B cell (primary cell): ENCODE data around the gene LRRC45. TPM values are rescaled to one million over a fixed set of nuclear protein-coding genes. Genes with fewer than 3 reads are reported as not detected.
A peak's percentile ranks its signal among the peaks of the same experiment; 100 is the strongest.

Experiments used
- ATAC-seq: fragments of 200-7000 bp; cut with Tn5 transposase; one replicate; pipeline ENCODE4 v1.10.0; 2021; ENCODE audit warnings: low read depth, mild to moderate bottlenecking, moderate number of reproducible peaks, moderate library complexity
- CTCF ChIA-PET: fragments of 350-600 bp; sonication (Branson Sonifier 250); formaldehyde crosslinking; loops from one replicate; lab custom pipeline; 2021; ENCODE audit warnings: antibody characterized with exemption, inconsistent platforms; lab: Charles Lee
- POLR2A ChIA-PET: fragments of 350-600 bp; sonication (Branson Sonifier 250); formaldehyde crosslinking; loops from one replicate; lab custom pipeline; 2021; ENCODE audit warnings: antibody characterized with exemption; lab: Charles Lee
- DNase-seq: peaks from one replicate; pipeline ENCODE4 v3.0.0; 2013
- H2AFZ ChIP-seq: 2 replicates; pipeline ENCODE4 v1.6.1; 2012; ENCODE audit warnings: mild to moderate bottlenecking, low read depth, low read length; ENCODE audit not compliant: insufficient read depth, poor library complexity, severe bottlenecking
- H3K27ac ChIP-seq, 2 donors: 1 replicate in 1 of 2; 2 replicates in 1 of 2; pipeline ENCODE4 v1.5.1; 2012 to 2013; ENCODE audit warnings: low read length in 2 of 2, mild to moderate bottlenecking in 2 of 2, moderate library complexity in 1 of 2
- H3K27me3 ChIP-seq, 4 experiments: fragments of 200-600 bp in 1 of 4; sonication (generic) in 1 of 4; replicated peaks in 1 of 4; 1 replicate in 2 of 4; 2 replicates in 2 of 4; pipeline versions ENCODE4 v1.6.1 to v1.7.0; 2013 to 2016; ENCODE audit warnings: low read length in 3 of 4, mild to moderate bottlenecking in 2 of 4, mixed read lengths in 1 of 4, moderate library complexity in 1 of 4; ENCODE audit not compliant: insufficient read depth in 4 of 4, control insufficient read depth in 3 of 4; ENCODE audit errors: control extremely low read depth in 1 of 4
- H3K36me3 ChIP-seq, 2 experiments: replicated peaks in 1 of 2; 1 replicate in 1 of 2; 2 replicates in 1 of 2; pipeline versions ENCODE4 v1.6.1 to v1.7.1; 2013; ENCODE audit warnings: low read length in 1 of 2; ENCODE audit not compliant: insufficient read depth in 2 of 2, control insufficient read depth in 1 of 2; ENCODE audit errors: control extremely low read depth in 1 of 2, extremely low read depth in 1 of 2
- H3K4me1 ChIP-seq, 2 donors: fragments of 200-600 bp in 1 of 2; sonication (generic) in 1 of 2; 1 replicate in 1 of 2; 2 replicates in 1 of 2; pipeline versions ENCODE4 v1.5.1 to v1.6.1; 2013 to 2017; ENCODE audit warnings: low read length in 2 of 2; ENCODE audit not compliant: control insufficient read depth in 2 of 2, insufficient read depth in 2 of 2
- H3K4me2 ChIP-seq: replicated peaks from 2 replicates; pipeline ENCODE3; 2012; ENCODE audit warnings: mild to moderate bottlenecking, low read depth, low read length; ENCODE audit not compliant: poor library complexity, severe bottlenecking
- H3K4me3 ChIP-seq, 5 experiments: fragments of 200-600 bp in 1 of 5; sonication (generic) in 1 of 5; 1 replicate in 3 of 5; 2 replicates in 2 of 5; pipeline versions ENCODE4 v1.5.1 to v1.7.0; 2011 to 2016; ENCODE audit warnings: low read length in 4 of 5, mild to moderate bottlenecking in 4 of 5, low read depth in 2 of 5, control low read depth in 1 of 5, moderate library complexity in 1 of 5; ENCODE audit not compliant: insufficient read depth in 1 of 5; ENCODE audit errors: control extremely low read depth in 1 of 5, extremely low read depth in 1 of 5
- H3K79me2 ChIP-seq: fragments of 200-600 bp; sonication (generic); one replicate; pipeline ENCODE4 v1.6.0; 2016; ENCODE audit warnings: low read length; ENCODE audit not compliant: control insufficient read depth, insufficient read depth
- H3K9ac ChIP-seq: fragments of 200-600 bp; sonication (generic); 2 replicates; pipeline ENCODE4 v1.6.1; 2017; ENCODE audit warnings: mild to moderate bottlenecking, low read length, moderate library complexity
- H3K9me3 ChIP-seq, 3 donors: one replicate each; pipeline versions ENCODE4 v1.6.1 to v1.7.1; 2013; ENCODE audit warnings: low read length in 2 of 3; ENCODE audit not compliant: control insufficient read depth in 2 of 3, insufficient read depth in 1 of 3; ENCODE audit errors: control extremely low read depth in 1 of 3
- H4K20me1 ChIP-seq: 2 replicates; pipeline ENCODE4 v1.6.0; 2012; ENCODE audit warnings: mild to moderate bottlenecking, low read length; ENCODE audit not compliant: insufficient read depth, control insufficient read depth, poor library complexity, severe bottlenecking
- H3K27ac Mint-ChIP-seq: one replicate; pipeline ENCODE4 v1.8.0; 2021; ENCODE audit warnings: mixed read lengths
- H3K27me3 Mint-ChIP-seq: one replicate; pipeline ENCODE4 v1.8.0; 2021; ENCODE audit warnings: mixed read lengths
- H3K4me1 Mint-ChIP-seq: one replicate; pipeline ENCODE4 v1.8.0; 2021; ENCODE audit warnings: mixed read lengths
- H3K4me3 Mint-ChIP-seq: one replicate; pipeline ENCODE4 v1.8.0; 2021; ENCODE audit warnings: mixed read lengths
- H3K9me3 Mint-ChIP-seq: one replicate; pipeline ENCODE4 v1.8.0; 2022; ENCODE audit warnings: mixed read lengths; ENCODE audit not compliant: insufficient read depth
- EZH2 ChIP-seq: IDR thresholded peaks from 2 replicates; pipeline ENCODE4 v1.6.1; 2012; ENCODE audit warnings: borderline replicate concordance, low read depth, mild to moderate bottlenecking, moderate library complexity, low read length; ENCODE audit not compliant: insufficient read depth, poor library complexity, severe bottlenecking
- WGBS: methylation state at CpG from one replicate; pipeline ENCODE4 v1.1.5; 2013; ENCODE audit warnings: missing lambda C conversion rate; ENCODE audit not compliant: insufficient coverage; 5-methylcytosine and 5-hydroxymethylcytosine counted together
- intact Hi-C: fragments of 100-400 bp; cut with micrococcal nuclease; formaldehyde crosslinking; loops from one replicate; pipeline ENCODE4 v1.10.0; 2022
- polyA plus RNA-seq: library from polyadenylated mRNA; depleted of rRNA; stranded (reverse); fragments of >200 nt; gene quantifications from 2 replicates; pipeline ENCODE4 v1.2.3, GENCODE V29; 2012
- total RNA-seq, 2 donors: library from RNA; stranded (reverse); fragments of 120-200 nt in 1 of 2; gene quantifications; 1 replicate in 1 of 2; 2 replicates in 1 of 2; pipeline versions ENCODE4 v1.2.3 to v1.2.4, GENCODE V29; 2013 to 2022
- TF ChIP-seq, protein P1 (sequence below): fragments of 200-600 bp; IDR thresholded peaks from one replicate; pipeline ENCODE4 v1.8.0; 2022; ENCODE audit warnings: antibody characterized with exemption, mild to moderate bottlenecking

LRRC45 gene
- total and polyA plus RNA-seq, 2 donors (not counting 1 experiment from before 2014, with no cell fraction given): 19.4 to 19.6 TPM

DNA sequence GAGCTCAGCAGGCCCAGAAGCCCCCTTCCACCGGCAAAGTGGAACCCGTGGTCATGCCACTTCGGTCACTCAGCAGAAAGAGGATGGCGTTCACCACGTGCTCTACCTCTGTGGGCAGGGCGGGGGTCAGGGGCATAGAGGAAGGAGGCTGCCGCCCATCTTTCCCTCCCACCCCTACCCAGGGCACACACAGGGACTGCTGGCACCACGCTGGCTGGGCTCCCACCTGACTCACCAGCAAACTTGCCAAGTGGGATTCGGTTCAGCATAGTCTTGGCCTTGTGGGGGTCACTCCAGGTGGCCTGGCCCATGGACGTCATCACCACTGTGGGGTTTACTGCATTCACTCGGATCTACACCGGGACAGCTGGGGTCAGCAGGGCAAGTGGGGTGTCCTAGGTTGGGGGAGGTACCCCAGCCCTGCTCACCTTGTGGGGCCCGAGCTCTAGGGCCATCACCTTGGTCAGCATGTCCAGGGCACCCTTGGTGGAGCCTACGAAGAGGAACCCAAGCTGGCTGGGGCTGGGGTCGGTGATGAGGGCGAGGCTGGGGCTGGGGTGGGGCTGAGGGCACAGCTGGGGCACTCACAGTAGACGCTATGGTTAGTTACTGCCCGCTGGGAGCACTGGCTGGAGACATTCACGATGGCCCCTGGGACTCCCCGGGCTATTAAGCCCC is 13.0 kb downstream of the LRRC45 start:
- TF ChIP-seq, protein P1, sequence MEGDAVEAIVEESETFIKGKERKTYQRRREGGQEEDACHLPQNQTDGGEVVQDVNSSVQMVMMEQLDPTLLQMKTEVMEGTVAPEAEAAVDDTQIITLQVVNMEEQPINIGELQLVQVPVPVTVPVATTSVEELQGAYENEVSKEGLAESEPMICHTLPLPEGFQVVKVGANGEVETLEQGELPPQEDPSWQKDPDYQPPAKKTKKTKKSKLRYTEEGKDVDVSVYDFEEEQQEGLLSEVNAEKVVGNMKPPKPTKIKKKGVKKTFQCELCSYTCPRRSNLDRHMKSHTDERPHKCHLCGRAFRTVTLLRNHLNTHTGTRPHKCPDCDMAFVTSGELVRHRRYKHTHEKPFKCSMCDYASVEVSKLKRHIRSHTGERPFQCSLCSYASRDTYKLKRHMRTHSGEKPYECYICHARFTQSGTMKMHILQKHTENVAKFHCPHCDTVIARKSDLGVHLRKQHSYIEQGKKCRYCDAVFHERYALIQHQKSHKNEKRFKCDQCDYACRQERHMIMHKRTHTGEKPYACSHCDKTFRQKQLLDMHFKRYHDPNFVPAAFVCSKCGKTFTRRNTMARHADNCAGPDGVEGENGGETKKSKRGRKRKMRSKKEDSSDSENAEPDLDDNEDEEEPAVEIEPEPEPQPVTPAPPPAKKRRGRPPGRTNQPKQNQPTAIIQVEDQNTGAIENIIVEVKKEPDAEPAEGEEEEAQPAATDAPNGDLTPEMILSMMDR: no peak
- no peak for TF ChIP-seq EZH2
- Histone ChIP-seq H2AFZ (no peak overlapping the region), H3K79me2 (peaks cover 14% of the 10 kb centered on the region), H3K4me2 (peak overlapping the region; percentile 100), H4K20me1 (peaks cover 26% of the 10 kb centered on the region), H3K9me3 (peaks cover 0 to 2% (median 0%) of the 10 kb centered on the region in 3 donors), H3K27me3 (peaks cover 0 to 9% (median 3%) of the 10 kb centered on the region in 4 experiments), H3K27ac (peak overlapping the region in 1 of 2 donors; percentile 84), H3K4me1 (peaks cover 22 to 25% of the 10 kb centered on the region in 2 donors), H3K9ac (peak overlapping the region; percentile 72), H3K36me3 (no peaks in the 10 kb centered on the region), H3K4me3 (peak overlapping the region in 1 of 5 experiments; percentile 76)
- no peak for DNase-seq
- intact Hi-C loops: loop anchor here (10.0 kb wide), 1 partner anchor 519 kb away; no protein-coding TSS in a partner anchor
- Mint-ChIP-seq H3K9me3 (no peaks in the 10 kb centered on the region), H3K27ac (no peak overlapping the region), H3K27me3 (no peaks in the 10 kb centered on the region), H3K4me1 (peaks cover 24% of the 10 kb centered on the region), H3K4me3 (peak overlapping the region; percentile 90)
- ChIA-PET POLR2A (interaction anchor here (0.6 kb wide), 1 partner anchor 521 kb away, joined by 3 read pairs; no protein-coding TSS in a partner anchor), CTCF (interaction anchor here (0.8 to 1.7 kb wide), 2 partner anchors 15 to 76 kb away, joined by 3 to 13 read pairs; no protein-coding TSS in a partner anchor)
- no peak for ATAC-seq
- WGBS: 92% methylated on average over 16 of the region's 20 CpGs

DNA sequence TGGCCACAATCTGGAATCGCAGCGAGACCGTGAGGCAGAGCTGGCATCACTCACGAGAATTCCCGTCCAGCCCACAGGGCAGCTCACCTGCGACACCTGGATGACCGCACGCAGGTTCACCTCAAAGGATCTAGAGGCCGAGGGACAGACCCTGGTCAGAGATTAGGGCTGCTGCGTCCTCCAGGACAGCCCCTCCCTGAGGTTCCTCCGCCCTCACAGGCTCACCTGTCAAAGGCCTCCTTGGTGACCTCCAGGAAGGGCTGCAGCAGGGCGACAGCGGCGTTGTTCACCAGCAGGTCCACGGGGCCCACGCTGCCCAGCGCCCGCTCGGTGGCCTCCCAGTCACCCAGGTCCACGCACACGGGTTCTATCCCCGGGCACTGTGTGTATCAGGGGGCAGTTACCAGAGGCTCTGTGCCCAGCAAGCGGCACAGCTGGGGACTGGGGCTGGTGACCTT is 13.6 kb downstream of the LRRC45 start:
- peaks cover 22 to 25% of the 10 kb centered on the region in 2 donors for H3K4me1 ChIP-seq
- H3K9ac ChIP-seq: peak overlapping the region; percentile 72
- H3K9me3 ChIP-seq: peaks cover 0 to 2% (median 0%) of the 10 kb centered on the region in 3 donors
- Mint-ChIP-seq H3K27ac (no peak overlapping the region), H3K9me3 (no peaks in the 10 kb centered on the region), H3K4me1 (peaks cover 24% of the 10 kb centered on the region), H3K27me3 (no peaks in the 10 kb centered on the region), H3K4me3 (peak overlapping the region; percentile 90)
- H2AFZ ChIP-seq: peak overlapping the region; percentile 73
- peak overlapping the region; percentile 100 for H3K4me2 ChIP-seq
- CTCF ChIA-PET: no interaction called here
- H3K27me3 ChIP-seq: peaks cover 0 to 9% (median 3%) of the 10 kb centered on the region in 4 experiments
- POLR2A ChIA-PET: no interaction called here
- TF ChIP-seq, protein P1: no peak
- no peak for TF ChIP-seq EZH2
- DNase-seq (no peak), ATAC-seq (no peak)
- no peaks in the 10 kb centered on the region for H3K36me3 ChIP-seq
- WGBS: 54% methylated on average over 23 of the region's 23 CpGs
- peaks cover 25% of the 10 kb centered on the region for H4K20me1 ChIP-seq
- peaks cover 14% of the 10 kb centered on the region for H3K79me2 ChIP-seq
- peak overlapping the region; percentile 44 to 84 for H3K27ac ChIP-seq
- peak overlapping the region; percentile 34 to 76 (median 72) for H3K4me3 ChIP-seq
- intact Hi-C loops: loop anchor here (1.0 to 10.0 kb wide), 6 partner anchors 13 to 518 kb away; partner anchors contain the start of genes ASPSCR1, FASN, GPS1 and LRRC45
